Measurements from ENCODE around the gene BSND.
"Not testable (repeated sequence)": the region's sequence is repeated elsewhere in the genome, so short reads cannot be mapped to it uniquely, and the experiment has no call there.

BSND gene

GRCh38 chr1:55012661-55013060, 13.9 kb downstream of the BSND start:
- Histone ChIP-seq H3K4me1 (ENCODE audit: control insufficient read depth, insufficient read depth, low read length) (no peaks in the 10 kb centered on the region), H3K4me3 (ENCODE audit: low read length) (no peak overlapping the region), H3K9ac (ENCODE audit: low read length) (no peak overlapping the region), H3K36me3 (ENCODE audit: control insufficient read depth, insufficient read depth, low read length) (no peaks in the 10 kb centered on the region), H3K27me3 (ENCODE audit: control insufficient read depth, insufficient read depth, low read length) (peaks cover 18% of the 10 kb centered on the region), H3K9me3 (ENCODE audit: control insufficient read depth, low read length) (no peaks in the 10 kb centered on the region)

GRCh38 chr1:55015123-55015522, 16.4 kb downstream of the BSND start:
- peaks cover 22% of the 10 kb centered on the region for H3K27me3 ChIP-seq (ENCODE audit: control insufficient read depth, insufficient read depth, low read length)
- no peaks in the 10 kb centered on the region for H3K36me3 ChIP-seq (ENCODE audit: control insufficient read depth, insufficient read depth, low read length)
- no peak overlapping the region for H3K9ac ChIP-seq (ENCODE audit: low read length)
- H3K4me3 ChIP-seq (ENCODE audit: low read length), result no peak overlapping the region
- no peaks in the 10 kb centered on the region for H3K4me1 ChIP-seq (ENCODE audit: control insufficient read depth, insufficient read depth, low read length)
- no peaks in the 10 kb centered on the region for H3K9me3 ChIP-seq (ENCODE audit: control insufficient read depth, low read length)

GRCh38 chr1:55015731-55016620, 17.2 kb downstream of the BSND start:
- no peak overlapping the region for H3K4me3 ChIP-seq (ENCODE audit: low read length)
- no peak overlapping the region for H3K9ac ChIP-seq (ENCODE audit: low read length)
- no peaks in the 10 kb centered on the region for H3K9me3 ChIP-seq (ENCODE audit: control insufficient read depth, low read length)
- H3K4me1 ChIP-seq (ENCODE audit: control insufficient read depth, insufficient read depth, low read length), result no peaks in the 10 kb centered on the region
- H3K27me3 ChIP-seq (ENCODE audit: control insufficient read depth, insufficient read depth, low read length), result peaks cover 26% of the 10 kb centered on the region
- H3K36me3 ChIP-seq (ENCODE audit: control insufficient read depth, insufficient read depth, low read length), result no peaks in the 10 kb centered on the region

- no peaks in the 10 kb centered on the region for H3K4me1 ChIP-seq (ENCODE audit: control insufficient read depth, insufficient read depth, low read length)
- H3K36me3 ChIP-seq (ENCODE audit: control insufficient read depth, insufficient read depth, low read length), result no peaks in the 10 kb centered on the region
- H3K4me3 ChIP-seq (ENCODE audit: low read length), result no peak overlapping the region
- H3K9ac ChIP-seq (ENCODE audit: low read length), result no peak overlapping the region
- H3K9me3 ChIP-seq (ENCODE audit: control insufficient read depth, low read length), result no peaks in the 10 kb centered on the region
- H3K27me3 ChIP-seq (ENCODE audit: control insufficient read depth, insufficient read depth, low read length), result peaks cover 19% of the 10 kb centered on the region
These were observed 19.7 kb downstream of the BSND start for GRCh38 chr1:55018395-55018794.

- H3K9ac ChIP-seq (ENCODE audit: low read length), result no peak overlapping the region
- no peaks in the 10 kb centered on the region for H3K36me3 ChIP-seq (ENCODE audit: control insufficient read depth, insufficient read depth, low read length)
- H3K9me3 ChIP-seq (ENCODE audit: control insufficient read depth, low read length), result no peaks in the 10 kb centered on the region
- peaks cover 8% of the 10 kb centered on the region for H3K27me3 ChIP-seq (ENCODE audit: control insufficient read depth, insufficient read depth, low read length)
- H3K4me3 ChIP-seq (ENCODE audit: low read length), result no peak overlapping the region
- no peaks in the 10 kb centered on the region for H3K4me1 ChIP-seq (ENCODE audit: control insufficient read depth, insufficient read depth, low read length)
These were observed 23.3 kb downstream of the BSND start for GRCh38 chr1:55021942-55022546.

GRCh38 chr1:55024163-55024562, 25.4 kb downstream of the BSND start:
- H3K9me3 ChIP-seq (ENCODE audit: control insufficient read depth, low read length); H3K9ac ChIP-seq (ENCODE audit: low read length); H3K27me3 ChIP-seq (ENCODE audit: control insufficient read depth, insufficient read depth, low read length); H3K36me3 ChIP-seq (ENCODE audit: control insufficient read depth, insufficient read depth, low read length); H3K4me3 ChIP-seq (ENCODE audit: low read length); H3K4me1 ChIP-seq (ENCODE audit: control insufficient read depth, insufficient read depth, low read length): not testable (repeated sequence)

- not testable (repeated sequence) for H3K9ac ChIP-seq (ENCODE audit: low read length); H3K9me3 ChIP-seq (ENCODE audit: control insufficient read depth, low read length); H3K4me1 ChIP-seq (ENCODE audit: control insufficient read depth, insufficient read depth, low read length); H3K27me3 ChIP-seq (ENCODE audit: control insufficient read depth, insufficient read depth, low read length); H3K4me3 ChIP-seq (ENCODE audit: low read length); H3K36me3 ChIP-seq (ENCODE audit: control insufficient read depth, insufficient read depth, low read length)
These were observed 27.9 kb downstream of the BSND start for GRCh38 chr1:55026682-55027081.

GRCh38 chr1:55031098-55031497, 32.4 kb downstream of the BSND start:
- H3K9me3 ChIP-seq (ENCODE audit: control insufficient read depth, low read length); H3K4me1 ChIP-seq (ENCODE audit: control insufficient read depth, insufficient read depth, low read length); H3K9ac ChIP-seq (ENCODE audit: low read length); H3K4me3 ChIP-seq (ENCODE audit: low read length); H3K36me3 ChIP-seq (ENCODE audit: control insufficient read depth, insufficient read depth, low read length); H3K27me3 ChIP-seq (ENCODE audit: control insufficient read depth, insufficient read depth, low read length): not testable (repeated sequence)

- Histone ChIP-seq H3K4me1 (ENCODE audit: control insufficient read depth, insufficient read depth, low read length) (no peaks in the 10 kb centered on the region), H3K9ac (ENCODE audit: low read length) (no peak overlapping the region), H3K4me3 (ENCODE audit: low read length) (no peak overlapping the region), H3K27me3 (ENCODE audit: control insufficient read depth, insufficient read depth, low read length) (peaks cover 6% of the 10 kb centered on the region), H3K36me3 (ENCODE audit: control insufficient read depth, insufficient read depth, low read length) (no peaks in the 10 kb centered on the region), H3K9me3 (ENCODE audit: control insufficient read depth, low read length) (no peaks in the 10 kb centered on the region)
These were observed 34.5 kb downstream of the BSND start for GRCh38 chr1:55033265-55033614.

- H3K36me3 ChIP-seq (ENCODE audit: control insufficient read depth, insufficient read depth, low read length), result no peaks in the 10 kb centered on the region
- H3K4me3 ChIP-seq (ENCODE audit: low read length), result no peak overlapping the region
- H3K9me3 ChIP-seq (ENCODE audit: control insufficient read depth, low read length), result no peaks in the 10 kb centered on the region
- peaks cover 19% of the 10 kb centered on the region for H3K27me3 ChIP-seq (ENCODE audit: control insufficient read depth, insufficient read depth, low read length)
- peaks cover 7% of the 10 kb centered on the region for H3K4me1 ChIP-seq (ENCODE audit: control insufficient read depth, insufficient read depth, low read length)
- no peak overlapping the region for H3K9ac ChIP-seq (ENCODE audit: low read length)
These were observed 35.9 kb downstream of the BSND start for GRCh38 chr1:55034476-55035133.

- H3K27me3 ChIP-seq (ENCODE audit: control insufficient read depth, insufficient read depth, low read length), result peaks cover 28% of the 10 kb centered on the region
These were observed 37.2 kb downstream of the BSND start for GRCh38 chr1:55035904-55036303.

More at GRCh38 chr1:55035904-55036303, 37.2 kb downstream of the BSND start:
- Histone ChIP-seq H3K9ac (ENCODE audit: low read length) (no peak overlapping the region), H3K9me3 (ENCODE audit: control insufficient read depth, low read length) (no peaks in the 10 kb centered on the region), H3K4me3 (ENCODE audit: low read length) (no peak overlapping the region), H3K36me3 (ENCODE audit: control insufficient read depth, insufficient read depth, low read length) (no peaks in the 10 kb centered on the region), H3K4me1 (ENCODE audit: control insufficient read depth, insufficient read depth, low read length) (peaks cover 10% of the 10 kb centered on the region)

Measured in mucosa of stomach (tissue), 1 donor.